Measurements from ENCODE around the gene TEX261. TPM values are rescaled to one million over a fixed set of nuclear protein-coding genes. Genes with fewer than 3 reads are reported as not detected.

The TEX261 gene
- total RNA-seq, 1 donor from 2014 or later: 133 TPM

DNA sequence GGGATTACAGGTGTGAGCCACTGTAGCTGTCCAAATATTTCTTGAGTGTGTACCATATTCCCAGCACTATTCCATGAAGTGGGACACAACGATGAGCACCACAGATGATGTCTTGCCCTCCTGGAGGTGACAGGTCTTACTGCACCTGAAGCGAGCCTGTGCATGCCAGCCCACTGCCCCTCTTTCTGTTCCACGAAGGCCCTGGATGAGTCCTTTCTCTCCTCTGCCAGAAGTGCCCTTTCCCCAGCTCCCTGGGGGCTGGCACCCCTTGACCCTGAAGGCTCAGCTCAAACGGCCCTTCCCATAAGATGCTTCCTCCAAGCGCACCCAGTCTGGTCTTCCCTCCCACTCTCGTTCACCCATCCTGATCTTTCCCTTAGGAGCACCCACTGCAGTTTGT, 53.5 kb downstream of the TEX261 start:
- DNase-seq (ENCODE audit: low spot score in 2 of 2): no peak
- Histone ChIP-seq H3K27me3 (no peaks in the 10 kb centered on the region), H3K4me1 (no peaks in the 10 kb centered on the region), H3K4me3 (no peak overlapping the region), H3K27ac (no peak overlapping the region), H3K9me3 (no peaks in the 10 kb centered on the region), H3K36me3 (no peaks in the 10 kb centered on the region)
- TF ChIP-seq, protein P1, sequence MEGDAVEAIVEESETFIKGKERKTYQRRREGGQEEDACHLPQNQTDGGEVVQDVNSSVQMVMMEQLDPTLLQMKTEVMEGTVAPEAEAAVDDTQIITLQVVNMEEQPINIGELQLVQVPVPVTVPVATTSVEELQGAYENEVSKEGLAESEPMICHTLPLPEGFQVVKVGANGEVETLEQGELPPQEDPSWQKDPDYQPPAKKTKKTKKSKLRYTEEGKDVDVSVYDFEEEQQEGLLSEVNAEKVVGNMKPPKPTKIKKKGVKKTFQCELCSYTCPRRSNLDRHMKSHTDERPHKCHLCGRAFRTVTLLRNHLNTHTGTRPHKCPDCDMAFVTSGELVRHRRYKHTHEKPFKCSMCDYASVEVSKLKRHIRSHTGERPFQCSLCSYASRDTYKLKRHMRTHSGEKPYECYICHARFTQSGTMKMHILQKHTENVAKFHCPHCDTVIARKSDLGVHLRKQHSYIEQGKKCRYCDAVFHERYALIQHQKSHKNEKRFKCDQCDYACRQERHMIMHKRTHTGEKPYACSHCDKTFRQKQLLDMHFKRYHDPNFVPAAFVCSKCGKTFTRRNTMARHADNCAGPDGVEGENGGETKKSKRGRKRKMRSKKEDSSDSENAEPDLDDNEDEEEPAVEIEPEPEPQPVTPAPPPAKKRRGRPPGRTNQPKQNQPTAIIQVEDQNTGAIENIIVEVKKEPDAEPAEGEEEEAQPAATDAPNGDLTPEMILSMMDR (IDR thresholded peaks at IDR 0.05): no peak
- intact Hi-C loops (cut with DNase I): no loop called here

DNA sequence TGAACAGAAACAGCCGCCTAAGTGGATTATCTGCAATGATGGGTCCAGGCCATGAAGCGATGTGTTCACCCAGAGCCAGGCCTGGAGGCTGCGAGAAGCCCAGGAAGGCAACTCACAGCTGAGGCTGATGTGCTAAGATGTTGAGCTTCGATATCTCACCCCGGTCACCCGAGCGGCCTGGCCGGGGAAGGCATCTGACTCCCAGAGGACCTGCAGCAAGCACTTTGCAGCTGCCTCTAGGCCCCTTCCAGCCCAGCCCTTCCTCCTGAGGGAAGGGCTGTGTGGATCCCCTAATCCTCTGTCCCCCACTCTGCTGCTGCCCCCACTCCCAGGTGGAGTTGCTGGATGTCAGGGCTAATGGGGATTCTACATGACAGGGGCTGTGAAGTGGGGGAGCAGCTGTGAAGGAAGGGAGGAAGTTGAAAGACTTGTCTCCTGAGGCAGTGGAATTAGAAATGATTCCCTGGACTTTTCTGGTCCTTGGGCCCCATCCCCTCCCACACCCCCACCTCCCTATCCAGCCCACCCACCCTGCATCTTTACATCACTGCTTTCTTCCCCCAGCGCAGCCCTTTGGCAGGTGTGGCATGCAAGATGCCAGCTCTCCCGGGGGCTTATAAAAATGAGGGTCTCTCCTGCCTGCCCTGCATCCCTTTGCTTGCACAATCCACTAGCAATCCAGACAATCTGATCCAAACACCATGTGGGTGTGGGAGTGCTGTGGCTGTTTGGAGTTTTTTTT, 54.7 kb downstream of the TEX261 start:
- TF ChIP-seq, protein P1 (IDR thresholded peaks at IDR 0.05): no peak
- H3K36me3 ChIP-seq: no peaks in the 10 kb centered on the region
- no peak for DNase-seq (ENCODE audit: low spot score in 2 of 2)
- H3K9me3 ChIP-seq: no peaks in the 10 kb centered on the region
- H3K27me3 ChIP-seq: no peaks in the 10 kb centered on the region
- no peak overlapping the region for H3K27ac ChIP-seq
- H3K4me1 ChIP-seq: no peaks in the 10 kb centered on the region
- H3K4me3 ChIP-seq: no peak overlapping the region
- intact Hi-C loops (cut with DNase I): no loop called here

DNA sequence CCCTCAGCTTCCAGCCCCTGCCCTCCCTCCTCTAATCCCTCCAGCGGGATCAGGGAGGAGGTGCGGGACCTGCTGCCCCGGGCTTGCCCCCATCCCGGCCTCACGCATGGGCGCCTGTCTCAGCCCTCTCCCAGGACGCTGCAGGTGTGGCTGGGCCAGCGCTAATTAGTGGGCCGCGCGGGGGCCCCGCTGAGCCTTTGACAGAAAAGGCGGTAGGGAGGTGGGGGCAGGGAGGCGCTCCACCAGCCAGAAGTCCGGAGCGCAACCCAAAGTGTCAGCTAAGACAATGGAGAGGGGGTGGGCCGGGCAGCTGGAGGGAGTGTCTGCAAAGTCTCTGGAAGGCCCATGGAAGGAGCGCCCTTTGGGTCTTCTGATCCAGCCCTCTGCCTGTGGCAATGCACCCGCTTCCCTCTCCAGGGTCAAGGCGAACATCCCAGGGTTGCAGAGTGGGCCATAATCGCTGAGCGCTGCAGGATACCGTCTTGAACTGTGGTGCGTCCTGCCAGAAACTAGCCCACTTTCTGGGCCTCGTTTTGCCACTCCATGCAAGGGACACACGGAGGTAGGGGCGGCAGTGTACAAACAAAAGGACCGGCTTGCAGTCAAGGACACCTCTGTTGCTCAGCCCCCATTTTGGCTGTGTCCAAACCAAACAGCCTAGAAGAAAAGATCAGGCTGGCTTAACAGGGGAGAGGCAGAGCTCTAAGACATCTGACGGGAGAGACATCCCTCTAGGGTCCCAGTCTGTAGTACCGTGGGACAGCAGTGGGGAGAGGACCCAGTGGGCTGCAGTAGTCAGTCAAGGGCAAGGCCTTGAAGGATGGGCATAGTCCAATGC, 55.5 kb downstream of the TEX261 start:
- Histone ChIP-seq H3K4me1 (no peaks in the 10 kb centered on the region), H3K4me3 (no peak overlapping the region), H3K27me3 (no peaks in the 10 kb centered on the region), H3K9me3 (no peaks in the 10 kb centered on the region), H3K36me3 (no peaks in the 10 kb centered on the region), H3K27ac (no peak overlapping the region)
- TF ChIP-seq, protein P1 (IDR thresholded peaks at IDR 0.05): no peak
- no peak for DNase-seq (ENCODE audit: low spot score in 2 of 2)
- intact Hi-C loops (cut with DNase I): no loop called here

DNA sequence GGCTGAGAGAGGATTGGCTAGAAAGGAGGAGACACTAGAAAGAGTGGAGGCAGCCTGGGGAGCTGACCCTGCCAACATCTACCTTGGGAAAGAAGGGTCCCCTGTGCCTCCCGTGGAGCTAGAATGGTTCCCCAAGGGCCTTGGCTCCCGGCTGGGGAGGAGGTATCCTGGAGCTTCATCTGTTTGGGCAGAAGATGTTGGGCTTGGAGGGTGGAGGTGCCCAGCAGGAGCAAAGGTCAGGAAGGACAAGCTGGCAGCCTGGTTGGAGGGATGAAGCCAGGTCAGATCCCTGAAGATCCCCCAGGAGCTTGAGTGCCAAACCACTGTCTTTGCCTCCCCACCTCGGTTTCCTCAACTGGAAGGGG, 56.1 kb downstream of the TEX261 start:
- TF ChIP-seq, protein P1 (IDR thresholded peaks at IDR 0.05): no peak
- H3K4me1 ChIP-seq: no peaks in the 10 kb centered on the region
- no peak for DNase-seq (ENCODE audit: low spot score in 2 of 2)
- no peaks in the 10 kb centered on the region for H3K9me3 ChIP-seq
- intact Hi-C loops (cut with DNase I): no loop called here
- no peaks in the 10 kb centered on the region for H3K27me3 ChIP-seq
- H3K4me3 ChIP-seq: no peak overlapping the region
- H3K36me3 ChIP-seq: no peaks in the 10 kb centered on the region
- no peak overlapping the region for H3K27ac ChIP-seq

DNA sequence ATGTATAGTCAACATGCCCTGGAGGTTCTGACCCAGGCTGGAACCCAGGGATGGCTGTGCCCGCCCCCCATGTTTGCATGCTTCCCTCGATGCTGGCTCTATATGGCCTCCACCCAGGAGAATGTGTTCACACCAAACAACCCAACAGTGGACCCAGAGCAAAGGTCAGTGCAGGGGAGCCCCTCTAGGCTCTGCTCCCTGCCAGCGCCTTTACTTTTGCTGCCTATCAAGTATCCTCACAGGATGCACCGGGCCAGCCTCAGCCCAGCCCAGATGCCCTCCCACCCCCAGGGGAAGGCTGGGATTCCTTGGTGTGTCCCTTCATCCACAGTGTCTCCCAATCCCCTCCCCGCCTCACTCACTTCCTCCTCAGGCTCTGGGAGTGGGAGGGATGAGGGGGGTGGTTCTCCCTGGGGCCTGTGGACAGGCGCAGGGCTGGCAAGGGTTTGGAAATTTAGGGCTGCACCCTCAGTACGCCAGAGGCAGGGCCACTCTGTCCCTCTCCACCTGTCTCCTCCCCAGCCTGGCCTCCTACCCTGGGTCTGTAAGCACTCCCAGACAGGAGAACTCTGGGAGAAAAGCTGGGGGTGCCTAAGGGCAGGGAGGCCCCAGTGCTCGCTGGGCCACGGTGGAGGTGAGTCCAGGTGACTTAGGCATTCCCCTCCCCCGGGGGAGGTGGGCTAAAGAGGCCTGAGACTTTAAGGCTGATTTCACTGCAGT, 56.6 kb downstream of the TEX261 start:
- no peak for DNase-seq (ENCODE audit: low spot score in 2 of 2)
- intact Hi-C loops (cut with DNase I): no loop called here
- H3K36me3 ChIP-seq: no peaks in the 10 kb centered on the region

More for the DNA sequence above, 56.6 kb downstream of the TEX261 start:
- Histone ChIP-seq H3K9me3 (no peaks in the 10 kb centered on the region), H3K4me1 (no peaks in the 10 kb centered on the region), H3K27me3 (no peaks in the 10 kb centered on the region), H3K4me3 (no peak overlapping the region), H3K27ac (no peak overlapping the region)
- TF ChIP-seq, protein P1 (IDR thresholded peaks at IDR 0.05): no peak
